NCI-H2081 (cell line): ENCODE measurements around the gene NEGR1.

ENCODE experiments used
- DNase-seq, 2 experiments: peaks; one replicate each; lab custom pipeline; 2025; lab: John Stamatoyannopoulos, UW

NEGR1 gene

GRCh38 chr1:71853360-71853759 lies 429.0 kb downstream of the NEGR1 start:
- DNase-seq = peak in 1 of 2 experiments; percentile 11

GRCh38 chr1:71850936-71851335 lies 431.4 kb downstream of the NEGR1 start:
- no peak for DNase-seq

- DNase-seq = no peak
These were observed 431.8 kb downstream of the NEGR1 start for GRCh38 chr1:71850515-71850914.

GRCh38 chr1:71843012-71843411 lies 439.3 kb downstream of the NEGR1 start:
- DNase-seq = no peak

GRCh38 chr1:71839876-71840275 lies 442.5 kb downstream of the NEGR1 start:
- no peak for DNase-seq

GRCh38 chr1:71836904-71837303 lies 445.4 kb downstream of the NEGR1 start:
- DNase-seq = no peak

- no peak for DNase-seq
These were observed 446.9 kb downstream of the NEGR1 start for GRCh38 chr1:71835442-71835813.

- no peak for DNase-seq
These were observed 447.5 kb downstream of the NEGR1 start for GRCh38 chr1:71834601-71835441.

GRCh38 chr1:71831646-71832045 lies 450.7 kb downstream of the NEGR1 start:
- DNase-seq = peak in 1 of 2 experiments; percentile 8

GRCh38 chr1:71829346-71829745 lies 453.0 kb downstream of the NEGR1 start:
- DNase-seq = no peak

- peak in 1 of 2 experiments; percentile 20 for DNase-seq
These were observed 453.8 kb downstream of the NEGR1 start for GRCh38 chr1:71828431-71829012.

- no peak for DNase-seq
These were observed 458.5 kb downstream of the NEGR1 start for GRCh38 chr1:71823708-71824305.

- no peak for DNase-seq
These were observed 465.3 kb downstream of the NEGR1 start for GRCh38 chr1:71817028-71817427.

- DNase-seq = peak in 1 of 2 experiments; percentile 57
These were observed 473.3 kb downstream of the NEGR1 start for GRCh38 chr1:71809085-71809484.

GRCh38 chr1:71804140-71804539 lies 478.2 kb downstream of the NEGR1 start:
- peak in 1 of 2 experiments; percentile 73 for DNase-seq

GRCh38 chr1:71796006-71796405 lies 486.3 kb downstream of the NEGR1 start:
- peak; percentile 60 to 91 for DNase-seq

GRCh38 chr1:71792264-71792663 lies 490.1 kb downstream of the NEGR1 start:
- no peak for DNase-seq

- no peak for DNase-seq
These were observed 494.2 kb downstream of the NEGR1 start for GRCh38 chr1:71788113-71788512.

- DNase-seq = no peak
These were observed 494.6 kb downstream of the NEGR1 start for GRCh38 chr1:71787699-71788098.

- DNase-seq = no peak
These were observed 496.1 kb downstream of the NEGR1 start for GRCh38 chr1:71786218-71786617.

GRCh38 chr1:71785450-71785849 lies 496.9 kb downstream of the NEGR1 start:
- DNase-seq = peak in 1 of 2 experiments; percentile 37

- DNase-seq = no peak
These were observed 497.3 kb downstream of the NEGR1 start for GRCh38 chr1:71785000-71785399.

GRCh38 chr1:71784241-71784640 lies 498.1 kb downstream of the NEGR1 start:
- no peak for DNase-seq
